COLO668 (cell line): Measurements from ENCODE around the gene ADGRG2.

Experiments used
- DNase-seq: peaks from one replicate; lab custom pipeline; 2025; ENCODE audit not compliant: unreplicated experiment; lab: John Stamatoyannopoulos, UW

The ADGRG2 gene

DNA sequence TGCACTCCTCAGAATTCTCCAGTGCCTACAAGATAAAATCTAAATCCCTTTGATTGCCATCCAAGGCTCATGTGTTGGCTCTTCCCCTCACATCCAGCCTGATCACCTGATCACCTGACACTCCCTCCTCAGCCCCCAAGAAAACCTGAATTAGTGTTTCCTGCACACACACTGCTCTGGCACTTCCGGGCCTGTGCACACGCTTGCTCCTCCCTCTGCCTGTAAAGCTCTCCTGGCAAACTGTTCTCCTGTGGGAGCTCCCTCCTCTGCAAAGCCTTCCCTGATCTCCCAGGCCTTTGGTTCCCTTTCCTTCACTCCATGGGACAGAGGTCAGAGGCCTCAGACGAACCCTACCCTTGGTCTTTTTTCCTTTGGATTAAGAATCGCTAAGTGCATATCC, 158.2 kb downstream of the ADGRG2 start:
- DNase-seq, result no peak

DNA sequence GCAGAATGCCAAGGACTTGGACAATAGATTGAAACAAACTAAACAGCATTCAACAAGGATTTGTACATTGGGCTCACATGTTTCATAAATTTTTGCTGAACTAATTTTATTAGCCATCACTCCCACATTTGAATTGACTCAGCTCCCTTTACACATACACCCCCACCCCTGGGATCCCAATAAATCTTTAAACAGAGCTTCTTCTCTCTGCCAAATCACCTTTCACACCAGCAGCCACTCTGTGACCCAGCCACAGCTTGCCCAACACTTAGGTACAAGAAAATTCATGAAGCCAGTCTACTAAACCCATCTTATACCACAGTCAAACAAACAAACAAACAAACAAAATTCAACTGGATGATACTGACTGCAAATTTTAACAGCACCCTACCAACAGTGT, 159.9 kb downstream of the ADGRG2 start:
- DNase-seq, result no peak

DNA sequence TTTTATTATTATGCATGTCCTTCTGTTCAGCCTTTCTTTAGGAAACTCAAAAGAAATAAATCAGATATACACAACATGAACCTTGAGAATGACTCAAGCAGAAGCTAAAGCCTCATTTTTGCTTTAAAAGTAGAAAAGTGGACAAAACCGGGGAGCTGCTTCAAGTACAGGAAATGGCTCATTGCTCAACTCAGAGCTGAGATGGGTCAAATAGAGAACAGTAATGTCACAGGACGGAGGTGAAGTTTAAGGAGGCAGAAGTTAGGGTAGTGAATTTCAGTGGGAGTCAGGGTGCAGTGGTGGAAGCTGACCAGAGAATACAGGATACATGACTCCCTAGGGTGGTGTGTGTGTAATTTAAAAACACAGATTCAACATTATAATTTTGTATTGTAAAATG, 160.6 kb downstream of the ADGRG2 start:
- DNase-seq, result no peak

DNA sequence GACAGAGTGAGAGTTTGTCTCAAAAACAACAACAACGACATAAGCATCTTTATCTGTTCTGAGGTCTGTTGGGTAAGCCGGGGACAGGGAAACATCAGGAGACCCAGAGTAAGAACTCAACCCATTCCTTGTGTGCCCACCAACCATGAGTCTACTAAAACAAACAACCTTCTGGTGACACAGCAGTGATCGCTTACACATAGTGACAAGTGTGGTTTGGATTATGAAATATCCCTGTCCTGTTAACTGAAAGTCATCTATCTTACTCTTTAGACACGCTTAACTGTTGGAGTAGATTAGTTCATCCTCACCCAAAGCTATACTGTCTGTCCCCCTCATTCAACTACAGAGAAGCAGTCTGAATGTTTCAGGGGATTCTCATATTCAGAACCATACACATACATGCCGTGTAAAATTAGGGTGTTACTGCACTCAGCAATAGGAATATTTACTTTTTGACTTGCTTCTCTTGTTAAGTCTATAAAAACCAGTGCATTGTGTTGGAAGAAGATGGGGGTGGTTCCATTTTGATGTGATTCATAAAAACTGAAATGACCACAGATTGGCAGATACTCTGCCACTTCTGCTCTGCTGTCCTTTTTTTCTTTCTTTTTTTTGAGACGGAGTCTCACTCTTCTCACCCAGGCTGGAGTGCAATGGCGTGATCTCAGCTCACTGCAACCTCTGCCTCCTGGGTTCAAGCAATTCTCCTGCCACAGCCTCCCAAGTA, 165.8 kb downstream of the ADGRG2 start:
- DNase-seq, result no peak

DNA sequence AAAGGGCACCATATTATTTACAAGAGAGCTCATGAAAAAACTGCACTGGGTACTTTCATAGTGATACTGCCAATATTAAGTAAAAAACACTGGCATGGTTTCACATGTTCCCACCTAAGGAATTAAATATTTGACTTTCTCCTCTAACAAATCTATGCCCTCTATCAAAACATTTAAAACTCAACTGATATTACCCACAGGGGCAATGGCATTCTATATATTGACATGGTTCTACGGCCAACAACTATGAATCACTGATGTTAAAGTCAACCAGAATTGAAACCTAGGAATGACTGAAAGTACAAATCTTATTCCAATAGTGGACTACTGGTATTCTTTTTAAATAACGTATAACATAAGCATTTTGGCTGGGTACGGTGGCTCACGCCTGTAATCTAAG, 166.6 kb downstream of the ADGRG2 start:
- DNase-seq, result no peak

DNA sequence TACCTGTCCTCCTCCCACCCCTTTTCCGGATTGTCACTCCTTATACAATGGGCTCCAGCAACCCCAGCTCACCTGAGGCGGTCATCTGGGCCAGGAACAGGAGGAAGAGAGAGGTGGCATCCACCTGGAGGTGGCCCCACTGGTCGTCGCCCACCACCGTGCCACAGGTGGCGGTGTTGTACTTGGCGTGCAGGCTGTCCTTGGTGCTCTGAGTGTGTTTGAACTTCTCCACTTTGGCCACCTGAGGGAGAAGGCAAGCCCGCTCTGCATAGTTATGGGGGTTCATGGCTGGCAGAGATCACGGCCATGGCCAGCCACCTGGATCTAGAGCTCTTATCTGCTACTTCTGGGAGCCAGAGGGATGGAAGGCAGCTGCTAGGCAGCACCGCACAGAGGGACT, 171.2 kb downstream of the ADGRG2 start:
- no peak for DNase-seq

DNA sequence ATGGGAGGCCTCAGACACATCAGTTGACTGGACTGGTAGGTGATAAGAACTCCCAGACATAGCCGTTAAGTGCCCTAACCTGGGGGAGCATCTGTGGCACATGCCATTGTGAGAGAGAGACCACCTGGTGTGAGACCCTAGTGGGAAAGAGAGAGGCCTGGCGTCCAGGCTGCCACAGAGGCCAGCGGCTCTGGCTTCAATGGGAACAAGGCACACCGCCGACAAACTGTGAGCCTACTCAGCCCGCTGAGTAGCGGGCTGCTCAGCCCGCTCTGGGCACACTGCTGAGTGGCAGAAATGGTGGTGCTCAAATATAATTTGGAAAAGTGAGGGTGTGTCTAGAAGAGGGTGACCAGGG, 172.3 kb downstream of the ADGRG2 start:
- no peak for DNase-seq

DNA sequence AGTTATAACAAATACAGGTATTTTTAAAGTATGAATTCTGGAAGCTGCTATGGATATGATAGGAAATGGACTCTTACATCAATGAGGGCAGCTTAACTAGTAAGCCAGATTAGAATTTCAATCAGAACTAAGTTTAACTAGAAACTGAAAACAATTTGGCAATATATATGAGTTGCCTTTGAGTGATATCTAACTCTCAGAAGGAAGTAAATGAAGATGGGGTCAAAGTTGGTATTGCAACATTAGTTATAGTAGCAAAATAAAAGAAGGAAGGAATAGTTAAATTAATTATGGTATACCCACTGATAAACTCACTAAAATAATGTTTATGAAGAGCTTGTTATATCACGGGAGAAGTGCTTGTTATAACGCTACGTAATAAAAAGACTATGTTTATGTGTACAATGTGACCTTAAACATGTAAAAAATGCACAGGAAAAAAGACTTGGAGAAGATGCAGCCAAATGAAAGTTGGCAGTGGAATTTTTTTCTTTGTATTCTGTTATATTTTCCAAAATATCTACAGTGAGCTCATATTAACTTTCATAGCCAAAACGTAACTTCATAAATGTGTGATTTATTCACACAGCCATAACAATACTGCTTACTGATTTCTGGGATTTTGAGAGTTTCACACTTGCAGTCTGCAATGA, 172.9 kb downstream of the ADGRG2 start:
- DNase-seq, result no peak

DNA sequence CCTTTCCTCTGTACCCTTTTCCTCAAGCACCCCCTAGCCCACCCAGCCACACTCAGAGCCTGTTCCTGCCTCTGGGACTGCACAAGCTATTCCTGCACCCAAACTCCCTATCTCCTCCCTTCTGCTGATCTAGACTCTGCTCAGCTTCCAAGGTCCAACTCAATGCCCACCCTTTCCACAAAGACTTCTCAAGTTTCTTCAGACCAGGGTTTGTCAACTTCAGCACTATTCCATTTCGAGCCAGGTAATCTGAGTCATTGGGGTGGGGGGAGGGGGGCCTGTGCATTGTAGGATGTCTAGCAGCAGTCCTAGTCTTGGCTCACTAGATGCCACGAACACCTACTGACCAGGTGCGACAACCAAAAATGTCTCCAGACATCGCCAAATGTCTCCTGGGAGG, 175.7 kb downstream of the ADGRG2 start:
- DNase-seq, result no peak

DNA sequence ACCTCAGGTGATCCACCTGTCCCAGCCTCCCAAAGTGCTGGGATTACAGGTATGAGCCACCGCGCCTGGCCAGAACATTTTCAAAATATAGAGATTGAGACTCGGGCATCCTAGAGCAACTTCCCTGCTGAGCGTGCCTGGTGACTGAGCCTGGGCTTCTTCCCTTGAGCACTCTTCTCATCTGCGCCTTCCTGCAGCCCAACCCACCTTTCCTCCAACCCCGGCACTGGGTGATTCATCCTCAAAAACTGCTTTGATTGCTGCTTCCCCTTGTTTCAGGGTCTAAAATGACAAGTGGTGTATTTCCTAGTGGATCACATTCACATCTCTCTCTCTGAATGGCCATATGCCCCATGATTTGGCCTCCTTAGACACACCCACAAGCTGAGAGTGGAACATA, 176.1 kb downstream of the ADGRG2 start:
- DNase-seq, result no peak

DNA sequence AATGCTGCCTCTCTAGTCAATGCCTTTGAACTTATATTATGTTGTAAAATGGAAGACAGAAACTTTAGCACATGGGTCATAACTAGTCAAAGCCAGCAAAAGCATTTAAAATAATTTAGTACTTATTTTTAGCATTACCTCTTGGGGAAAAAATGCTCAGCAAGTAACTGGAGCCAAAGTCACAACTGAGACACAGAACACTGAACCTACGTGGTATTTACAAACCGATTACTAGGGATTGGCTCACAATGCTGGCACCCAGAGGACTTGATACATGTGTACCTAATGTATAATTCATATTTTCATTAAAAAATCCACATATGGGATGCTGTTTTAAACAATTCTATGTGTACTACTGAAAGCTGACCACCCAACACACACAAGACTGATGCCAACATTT, 176.8 kb downstream of the ADGRG2 start:
- DNase-seq, result no peak

DNA sequence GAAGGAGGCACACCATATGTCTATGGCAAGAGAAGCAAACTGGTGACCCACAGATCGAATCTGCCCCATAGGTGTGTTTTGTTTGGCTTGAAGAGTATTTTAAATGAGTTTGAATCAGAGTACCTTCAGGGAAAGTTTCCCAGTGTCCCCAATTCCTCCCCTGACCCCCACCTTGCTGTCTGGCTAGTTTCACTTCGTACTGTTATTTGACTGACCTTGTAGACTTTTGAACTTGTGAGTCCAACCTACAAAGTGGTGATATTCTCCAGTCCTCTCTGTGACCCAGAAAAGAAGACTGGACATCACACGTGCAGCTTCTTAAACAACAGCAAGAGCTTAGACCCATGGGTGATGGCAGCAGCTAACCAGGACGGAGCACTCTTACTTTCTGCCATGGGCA, 177.8 kb downstream of the ADGRG2 start:
- no peak for DNase-seq

DNA sequence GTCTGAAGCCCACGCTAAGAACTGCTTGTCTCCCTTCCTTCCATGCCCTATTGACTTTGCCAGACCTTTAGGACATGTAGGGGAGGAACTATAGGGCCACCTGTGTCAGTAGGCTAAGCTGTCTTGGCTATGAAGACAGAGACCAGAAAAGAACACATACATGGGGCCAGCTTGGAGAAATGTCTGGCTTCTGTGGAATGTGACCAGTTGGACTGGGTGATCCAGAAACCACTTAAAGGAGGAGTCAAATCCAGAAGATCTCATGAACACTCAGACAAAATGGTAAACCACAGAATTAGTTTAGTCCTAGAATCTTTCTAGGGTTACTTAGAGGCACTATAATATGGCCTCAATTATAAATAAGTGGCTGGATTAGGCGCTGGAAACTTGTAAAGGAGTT, 180.4 kb downstream of the ADGRG2 start:
- no peak for DNase-seq
